Right ventricle myocardium superior (tissue), 1 donor: ENCODE data around the gene VAMP2. TPM values are rescaled to one million over a fixed set of nuclear protein-coding genes. Genes with fewer than 3 reads are reported as not detected.

Experiments
- ATAC-seq: fragments of 200-7000 bp; cut with Tn5 transposase; one replicate; pipeline ENCODE4 v1.9.1; 2020; ENCODE audit warnings: mild to moderate bottlenecking; ENCODE audit not compliant: poor library complexity
- DNase-seq: peaks from one replicate; pipeline ENCODE4 v3.0.0-alpha.2; 2020
- intact Hi-C: fragments of 100-400 bp; cut with DNase I; formaldehyde crosslinking; loops from one replicate; pipeline ENCODE4 v1.11.2; 2022
- total RNA-seq: library from RNA; stranded (reverse); fragmentation: NEBNext Ultra II Directional; extraction: Animal tissue kit (Norgen Biotek cat#: 25700); gene quantifications from one replicate; pipeline ENCODE4 v1.2.1, GENCODE V29; 2021
- donor health status: DM: no; HTN: yes; CAD: no; lungs with severe emphysema.

The VAMP2 gene
- total RNA-seq, 1 donor from 2014 or later, result 54.8 TPM

GRCh38 chr17:8148560-8148959 is 14.2 kb downstream of the VAMP2 start:
- DNase-seq (peak; percentile 26), ATAC-seq (no peak)
- intact Hi-C loops, result no loop called here

GRCh38 chr17:8147805-8148404 is 14.8 kb downstream of the VAMP2 start:
- DNase-seq (no peak), ATAC-seq (no peak)
- intact Hi-C loops, result no loop called here

- intact Hi-C loops, result no loop called here
- DNase-seq (peak; percentile 46), ATAC-seq (no peak)
These were observed 15.5 kb downstream of the VAMP2 start for GRCh38 chr17:8147141-8147804.

- intact Hi-C loops, result no loop called here
- ATAC-seq (no peak), DNase-seq (peak; percentile 29)
These were observed 16.2 kb downstream of the VAMP2 start for GRCh38 chr17:8146381-8147140.

GRCh38 chr17:8145811-8146210 is 16.9 kb downstream of the VAMP2 start:
- intact Hi-C loops, result no loop called here
- ATAC-seq (no peak), DNase-seq (peak; percentile 46)

- DNase-seq, result peak; percentile 34
- no peak for ATAC-seq
- intact Hi-C loops, result no loop called here
These were observed 18.1 kb downstream of the VAMP2 start for GRCh38 chr17:8144401-8145231.

- ATAC-seq (no peak), DNase-seq (peak; percentile 38)
- intact Hi-C loops, result no loop called here
These were observed 19.0 kb downstream of the VAMP2 start for GRCh38 chr17:8143581-8144400.

GRCh38 chr17:8142887-8143580 is 19.7 kb downstream of the VAMP2 start:
- no peak for ATAC-seq
- no peak for DNase-seq
- intact Hi-C loops, result no loop called here

- intact Hi-C loops, result no loop called here
- DNase-seq (peak; percentile 43), ATAC-seq (no peak)
These were observed 20.4 kb downstream of the VAMP2 start for GRCh38 chr17:8142158-8142886.

- ATAC-seq, result no peak
- intact Hi-C loops, result no loop called here
- DNase-seq, result peak; percentile 41
These were observed 21.0 kb downstream of the VAMP2 start for GRCh38 chr17:8141741-8142140.

GRCh38 chr17:8141045-8141444 is 21.7 kb downstream of the VAMP2 start:
- intact Hi-C loops, result no loop called here
- ATAC-seq (no peak), DNase-seq (no peak)

GRCh38 chr17:8140065-8141029 is 22.4 kb downstream of the VAMP2 start:
- intact Hi-C loops, result no loop called here
- DNase-seq, result no peak
- peak; percentile 10 for ATAC-seq

GRCh38 chr17:8138672-8139371 is 23.9 kb downstream of the VAMP2 start:
- intact Hi-C loops, result no loop called here
- peak; percentile 97 for DNase-seq
- ATAC-seq, result peak; percentile 90

- no peak for DNase-seq
- ATAC-seq, result no peak
- intact Hi-C loops, result no loop called here
These were observed 24.4 kb downstream of the VAMP2 start for GRCh38 chr17:8138374-8138671.

- intact Hi-C loops, result no loop called here
- DNase-seq, result no peak
- no peak for ATAC-seq
These were observed 24.9 kb downstream of the VAMP2 start for GRCh38 chr17:8137645-8138373.
